Esophagus squamous epithelium (tissue), 5 donors: Measurements from ENCODE around the gene SMDT1. TPM values are rescaled to one million over a fixed set of nuclear protein-coding genes. Genes with fewer than 3 reads are reported as not detected.

Experiments
- DNase-seq: peaks from one replicate; lab custom pipeline; 2025; lab: John Stamatoyannopoulos, UW
- H3K27ac ChIP-seq, 4 donors: fragments of 200-600 bp; sonication (generic); one replicate each; pipeline ENCODE4 v1.5.1; 2016 to 2019; ENCODE audit warnings: mild to moderate bottlenecking in 1 of 4
- H3K27me3 ChIP-seq, 4 donors: fragments of 200-600 bp; sonication (generic); 1 replicate in 3 of 4; 2 replicates in 1 of 4; pipeline versions ENCODE4 v1.5.1 to v1.6.0; 2017 to 2021; ENCODE audit warnings: antibody characterized with exemption in 1 of 4
- H3K36me3 ChIP-seq, 3 donors: fragments of 200-600 bp; sonication (generic); one replicate each; pipeline ENCODE4 v1.5.1; 2016 to 2019
- H3K4me1 ChIP-seq, 3 donors: fragments of 200-600 bp; sonication (generic); one replicate each; pipeline ENCODE4 v1.5.1; 2017 to 2019
- H3K4me3 ChIP-seq, 4 donors: fragments of 200-600 bp; sonication (generic); 1 replicate in 3 of 4; 2 replicates in 1 of 4; pipeline ENCODE4 v1.5.1; 2016 to 2019; ENCODE audit warnings: mild to moderate bottlenecking in 2 of 4, moderate library complexity in 1 of 4
- H3K9me3 ChIP-seq, 3 donors: fragments of 200-600 bp; sonication (generic); one replicate each; pipeline ENCODE4 v1.5.1; 2016 to 2019
- POLR2A ChIP-seq, 4 donors: fragments of 450-650 bp; IDR thresholded peaks; one replicate each; pipeline ENCODE4 v1.6.1; 2017; ENCODE audit warnings: antibody characterized with exemption in 4 of 4, mild to moderate bottlenecking in 4 of 4, moderate library complexity in 3 of 4
- WGBS, 2 donors: methylation state at CpG; one replicate each; pipeline ENCODE4 v1.1.5; 2018; 5-methylcytosine and 5-hydroxymethylcytosine counted together
- intact Hi-C: fragments of 100-400 bp; cut with DNase I; formaldehyde crosslinking; loops from one replicate; pipeline ENCODE4 v1.15.0; 2022
- total RNA-seq, 4 donors: library from RNA; depleted of rRNA; stranded (reverse); fragments of >200 nt; gene quantifications; one replicate each; pipeline ENCODE4 v1.1.0, GENCODE V29; 2016
- TF ChIP-seq, protein P1 (sequence below), 6 experiments: fragments of 450-650 bp in 4 of 6; fragments of 200-600 bp in 2 of 6; sonication (generic) in 2 of 6; IDR thresholded peaks; one replicate each; pipeline ENCODE4 v1.5.1; 2016 to 2019; ENCODE audit warnings: antibody characterized with exemption in 6 of 6, mild to moderate bottlenecking in 4 of 6, moderate library complexity in 4 of 6
- donor health status: DM: yes; HTN: yes; CAD: no.

The SMDT1 gene
- total RNA-seq, 4 donors from 2014 or later = 4.9 to 15.4 (median 8.6) TPM

DNA sequence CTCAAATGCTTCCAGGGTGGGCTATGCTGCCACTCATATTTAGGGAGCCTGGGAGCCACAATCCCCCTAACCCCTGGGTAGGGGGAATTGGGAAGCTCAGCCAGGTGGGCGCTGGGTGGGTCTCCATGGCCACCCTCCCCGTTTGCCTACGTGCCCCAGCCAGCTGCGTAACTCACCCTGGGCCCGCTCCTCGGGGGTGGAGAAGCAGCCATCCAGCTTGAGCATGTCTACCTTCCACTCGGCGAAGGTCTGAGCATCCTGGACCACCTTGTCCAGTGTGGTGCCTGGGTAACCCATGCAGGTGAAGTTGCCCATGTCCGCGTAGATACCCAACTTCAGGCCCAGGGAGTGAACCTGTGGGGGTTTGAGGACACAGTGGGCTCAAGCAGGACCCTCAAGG, 12.6 kb upstream of the SMDT1 start:
- Histone ChIP-seq H3K4me1 (peaks cover 7 to 31% (median 12%) of the 10 kb centered on the region in 3 donors), H3K27ac (no peak overlapping the region), H3K9me3 (no peaks in the 10 kb centered on the region), H3K4me3 (no peak overlapping the region), H3K27me3 (no peaks in the 10 kb centered on the region), H3K36me3 (peaks cover 17 to 68% (median 21%) of the 10 kb centered on the region in 3 donors)
- DNase-seq = no peak
- WGBS, 2 donors = 97% methylated on average over 10 of the region's 10 CpGs; no CpG with 5 or more reads in 1 of the 2 donors
- intact Hi-C loops = no loop called here
- no peak for TF ChIP-seq POLR2A (IDR thresholded peaks at IDR 0.05)
- TF ChIP-seq, protein P1, sequence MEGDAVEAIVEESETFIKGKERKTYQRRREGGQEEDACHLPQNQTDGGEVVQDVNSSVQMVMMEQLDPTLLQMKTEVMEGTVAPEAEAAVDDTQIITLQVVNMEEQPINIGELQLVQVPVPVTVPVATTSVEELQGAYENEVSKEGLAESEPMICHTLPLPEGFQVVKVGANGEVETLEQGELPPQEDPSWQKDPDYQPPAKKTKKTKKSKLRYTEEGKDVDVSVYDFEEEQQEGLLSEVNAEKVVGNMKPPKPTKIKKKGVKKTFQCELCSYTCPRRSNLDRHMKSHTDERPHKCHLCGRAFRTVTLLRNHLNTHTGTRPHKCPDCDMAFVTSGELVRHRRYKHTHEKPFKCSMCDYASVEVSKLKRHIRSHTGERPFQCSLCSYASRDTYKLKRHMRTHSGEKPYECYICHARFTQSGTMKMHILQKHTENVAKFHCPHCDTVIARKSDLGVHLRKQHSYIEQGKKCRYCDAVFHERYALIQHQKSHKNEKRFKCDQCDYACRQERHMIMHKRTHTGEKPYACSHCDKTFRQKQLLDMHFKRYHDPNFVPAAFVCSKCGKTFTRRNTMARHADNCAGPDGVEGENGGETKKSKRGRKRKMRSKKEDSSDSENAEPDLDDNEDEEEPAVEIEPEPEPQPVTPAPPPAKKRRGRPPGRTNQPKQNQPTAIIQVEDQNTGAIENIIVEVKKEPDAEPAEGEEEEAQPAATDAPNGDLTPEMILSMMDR (IDR thresholded peaks at IDR 0.05) = no peak

DNA sequence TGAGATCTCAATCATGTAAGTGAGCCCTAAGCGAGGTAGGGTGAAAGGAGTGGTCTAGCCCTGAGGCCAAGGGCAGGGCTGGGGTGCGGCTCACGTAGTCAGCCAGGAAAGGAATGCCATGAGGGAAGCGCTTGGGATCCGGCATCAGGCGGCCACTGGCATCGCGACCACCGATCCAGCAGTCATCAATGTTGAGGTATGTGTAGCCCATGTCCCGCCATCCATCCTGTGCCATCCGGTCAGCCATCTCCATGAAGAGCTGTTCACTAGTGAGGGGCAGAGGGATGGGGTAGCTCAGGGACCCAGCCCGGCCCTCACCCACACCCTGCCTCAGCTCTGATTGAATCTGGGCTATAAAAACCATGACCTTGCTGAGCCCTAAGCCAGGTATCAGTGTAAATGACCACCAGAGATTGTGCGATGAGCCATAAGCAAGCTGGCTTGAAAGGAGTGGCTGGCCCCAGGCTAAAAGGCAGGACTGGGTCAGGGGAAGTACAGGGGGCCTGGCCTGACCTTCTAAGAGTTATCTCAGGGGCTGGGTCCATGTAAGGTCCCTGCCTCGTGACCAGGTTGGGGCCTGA, 11.7 kb upstream of the SMDT1 start:
- Histone ChIP-seq H3K9me3 (no peaks in the 10 kb centered on the region), H3K4me1 (peaks cover 7 to 38% (median 12%) of the 10 kb centered on the region in 3 donors), H3K36me3 (peaks cover 11 to 60% (median 14%) of the 10 kb centered on the region in 3 donors), H3K27ac (no peak overlapping the region), H3K4me3 (no peak overlapping the region), H3K27me3 (no peaks in the 10 kb centered on the region)
- TF ChIP-seq, protein P1 (IDR thresholded peaks at IDR 0.05) = no peak
- TF ChIP-seq POLR2A (IDR thresholded peaks at IDR 0.05) = no peak
- intact Hi-C loops = no loop called here
- DNase-seq = no peak
- WGBS, 2 donors = 77 to 100% methylated on average over 2 to 12 of the region's 14 CpGs

GRCh38 chr22:42068291-42068690, 11.2 kb upstream of the SMDT1 start:
- 100% methylated on average over 2 of the region's 4 CpGs; no CpG with 5 or more reads in 1 of the 2 donors for WGBS, 2 donors
- H3K27me3 ChIP-seq = no peaks in the 10 kb centered on the region
- H3K27ac ChIP-seq = no peak overlapping the region
- DNase-seq = no peak
- peaks cover 11 to 54% (median 14%) of the 10 kb centered on the region in 3 donors for H3K36me3 ChIP-seq
- no peak overlapping the region for H3K4me3 ChIP-seq
- intact Hi-C loops = no loop called here
- no peak for TF ChIP-seq POLR2A (IDR thresholded peaks at IDR 0.05)
- TF ChIP-seq, protein P1 (IDR thresholded peaks at IDR 0.05) = no peak
- H3K4me1 ChIP-seq = peaks cover 7 to 39% (median 12%) of the 10 kb centered on the region in 3 donors
- no peaks in the 10 kb centered on the region for H3K9me3 ChIP-seq

GRCh38 chr22:42069801-42070516, 9.5 kb upstream of the SMDT1 start:
- Histone ChIP-seq H3K4me3 (peak overlapping the region; percentile 51 to 84 (median 68)), H3K27me3 (no peaks in the 10 kb centered on the region), H3K4me1 (peaks cover 20 to 55% (median 21%) of the 10 kb centered on the region in 3 donors), H3K27ac (peak overlapping the region; percentile 90 to 96 (median 92)), H3K9me3 (no peaks in the 10 kb centered on the region), H3K36me3 (peaks cover 11 to 38% (median 14%) of the 10 kb centered on the region in 3 donors)
- intact Hi-C loops = no loop called here
- no peak for DNase-seq
- 16 to 43% methylated on average over 7 to 14 of the region's 19 CpGs for WGBS, 2 donors
- TF ChIP-seq, protein P1 (IDR thresholded peaks at IDR 0.05) = no peak
- no peak for TF ChIP-seq POLR2A (IDR thresholded peaks at IDR 0.05)
